GM21526 (cell line): ENCODE results near the gene KATNBL1.
"Not testable (repeated sequence)": the region's sequence is repeated elsewhere in the genome, so short reads cannot be mapped to it uniquely, and the experiment has no call there.

Source experiments
- ATAC-seq: cut with Tn5 transposase; IDR thresholded peaks from one replicate; pipeline ENCODE4 v1.9.1; 2021; ENCODE audit warnings: moderate library complexity; ENCODE audit not compliant: unreplicated experiment, low FRiP score

Gene KATNBL1

DNA sequence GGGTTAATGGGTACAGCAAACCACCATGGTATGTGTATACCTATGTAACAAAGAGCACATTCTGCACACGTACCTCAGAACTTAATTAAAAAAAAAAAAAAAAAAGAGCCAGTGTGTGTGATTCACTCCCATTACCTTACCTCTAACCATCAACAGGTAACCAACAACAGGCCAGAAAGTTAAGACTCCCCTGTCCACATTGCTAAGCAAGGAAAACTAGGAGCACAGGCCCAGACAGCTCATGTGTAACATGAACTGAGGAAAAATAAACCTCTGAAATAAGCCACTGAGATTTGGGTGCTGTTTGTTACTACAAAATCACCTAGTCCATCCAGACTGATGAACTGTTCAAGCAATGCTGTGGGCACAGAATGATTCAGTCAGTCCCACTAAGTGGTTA lies 6.0 kb downstream of the KATNBL1 start:
- no peak for ATAC-seq

DNA sequence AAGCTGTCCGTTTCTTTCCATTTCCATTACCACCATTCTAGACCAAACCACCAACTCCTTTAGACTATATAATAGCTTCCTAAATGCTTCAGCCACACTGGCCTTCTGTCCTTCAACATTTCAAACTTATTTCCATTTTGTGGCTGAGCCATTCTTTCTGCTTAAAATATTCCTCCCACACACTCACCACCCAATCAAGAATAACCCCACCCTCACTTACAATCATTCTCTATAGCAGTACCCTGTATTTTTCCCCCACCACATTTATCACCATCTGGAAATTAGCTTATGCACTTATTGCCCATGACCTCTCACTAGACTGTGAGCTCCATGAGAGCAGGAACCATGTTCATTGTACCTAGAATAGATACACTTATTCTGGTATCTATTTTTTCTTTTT lies 6.6 kb downstream of the KATNBL1 start:
- no peak for ATAC-seq

DNA sequence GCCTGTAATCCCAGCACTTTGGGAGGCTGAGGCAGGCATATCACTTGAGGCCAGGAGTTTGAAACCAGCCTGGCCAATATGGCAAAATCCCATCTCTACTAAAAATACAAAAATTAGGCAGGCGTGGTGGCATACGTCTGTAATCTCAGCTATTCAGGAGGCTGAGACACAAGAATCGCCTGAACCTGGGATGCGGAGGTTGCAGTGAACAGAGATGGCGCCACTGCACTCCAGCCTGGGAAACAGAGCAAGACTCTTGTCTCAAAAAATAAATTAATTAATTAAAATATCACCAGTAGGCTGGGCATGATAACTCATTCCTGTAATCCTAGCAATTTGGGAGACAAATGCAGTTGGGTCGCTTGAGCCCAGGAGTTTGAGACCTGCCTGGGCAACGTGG lies 16.6 kb downstream of the KATNBL1 start:
- not testable (repeated sequence) for ATAC-seq

DNA sequence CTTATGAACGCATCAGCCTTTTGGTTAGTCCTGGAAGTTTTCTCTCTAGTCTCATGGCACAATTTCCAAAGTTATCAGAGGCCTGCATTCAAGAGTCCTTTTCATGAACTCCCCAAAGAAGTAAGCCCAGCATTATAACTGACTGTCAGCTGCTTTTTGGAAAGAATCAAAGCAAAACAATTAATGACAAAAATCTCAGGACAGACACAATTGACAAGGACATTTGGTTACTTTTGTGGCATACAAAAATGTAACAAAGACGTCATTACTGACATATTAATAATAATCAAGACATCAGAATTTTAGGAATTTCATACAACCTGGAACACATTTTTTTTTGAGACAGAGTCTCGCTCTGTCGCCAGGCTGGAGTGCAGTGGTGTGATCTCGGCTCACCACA lies 21.2 kb downstream of the KATNBL1 start:
- no peak for ATAC-seq

DNA sequence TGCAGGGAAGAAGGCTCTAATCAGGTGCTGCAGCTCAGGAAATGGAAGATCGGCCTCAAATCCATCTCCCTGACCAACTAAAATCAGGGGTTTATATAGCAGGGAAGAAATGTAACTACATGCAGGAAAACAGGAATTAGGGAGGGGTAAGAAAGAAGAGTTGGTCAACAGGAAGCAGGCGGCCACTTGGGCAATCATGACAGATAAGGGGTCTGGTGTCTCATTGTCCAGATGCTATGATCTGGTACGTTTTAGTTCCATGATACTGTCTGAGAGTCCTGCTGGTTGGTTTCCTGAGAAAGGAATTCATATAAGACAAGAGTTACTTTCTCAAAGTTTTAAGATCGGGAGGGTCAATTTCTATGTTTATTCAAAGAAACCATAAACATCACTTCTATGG lies 24.2 kb downstream of the KATNBL1 start:
- ATAC-seq = no peak

DNA sequence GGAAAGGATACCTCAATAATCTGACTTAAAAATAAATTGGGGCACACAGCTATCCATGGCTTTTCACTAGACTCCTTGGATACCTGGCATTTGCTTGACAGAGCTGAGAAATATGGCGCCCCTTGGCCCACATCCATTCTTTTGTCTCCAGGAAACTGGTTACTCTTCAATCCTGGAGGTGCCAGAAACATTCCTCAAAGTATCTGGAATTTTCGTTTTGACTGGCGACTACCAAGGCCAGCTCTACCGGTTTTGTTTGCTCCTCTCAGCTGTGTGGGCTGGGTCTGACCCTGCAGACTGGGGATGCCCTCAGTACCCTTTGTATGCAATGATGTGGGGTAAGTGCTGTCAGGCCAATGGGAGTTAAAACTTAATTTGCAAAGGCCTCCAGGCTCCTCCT lies 27.0 kb downstream of the KATNBL1 start:
- no peak for ATAC-seq

DNA sequence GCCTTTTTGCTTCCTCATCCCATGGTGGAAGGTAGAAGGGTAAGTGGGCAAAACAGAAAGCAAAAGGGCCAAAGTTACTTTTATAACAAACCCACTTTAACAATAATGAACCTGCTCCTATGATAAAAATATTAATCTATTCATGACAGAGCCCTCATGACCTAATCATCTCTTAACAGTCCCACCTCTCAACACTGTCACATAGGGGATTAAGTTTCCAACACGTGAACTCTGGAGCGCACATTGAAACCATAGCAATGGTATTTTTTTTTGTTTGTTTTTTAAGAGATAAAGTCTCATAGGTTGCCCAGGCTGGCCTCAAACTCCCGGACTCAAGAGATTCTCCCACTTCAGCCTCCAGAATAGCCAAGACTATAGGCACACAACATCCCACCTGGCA lies 30.7 kb downstream of the KATNBL1 start:
- no peak for ATAC-seq

DNA sequence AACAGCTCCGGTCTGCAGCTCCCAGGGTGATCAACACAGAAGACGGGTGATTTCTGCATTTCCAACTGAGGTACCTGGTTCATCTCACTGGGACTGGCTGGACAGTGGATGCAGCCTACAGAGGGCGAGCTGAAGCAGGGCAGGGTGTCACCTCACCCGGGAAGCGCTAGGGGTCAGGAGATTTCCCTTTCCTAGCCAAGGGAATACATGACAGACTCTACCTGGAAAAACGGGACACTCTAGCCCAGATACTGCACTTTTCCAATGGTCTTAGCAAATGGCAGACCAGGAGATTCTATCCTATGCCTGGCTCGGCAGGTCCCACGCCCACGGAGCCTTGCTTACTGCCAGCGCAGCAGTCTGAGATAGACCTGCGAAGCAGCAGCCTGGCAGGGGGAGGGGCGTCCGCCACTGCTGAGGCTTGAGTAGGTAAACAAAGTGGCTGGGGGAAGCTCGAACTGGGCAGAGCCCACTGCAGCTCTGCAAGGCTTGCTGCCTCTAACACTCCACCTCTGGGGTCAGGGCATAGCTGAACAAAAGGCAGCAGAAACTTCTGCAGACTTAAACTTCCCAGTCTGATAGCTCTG lies 43.8 kb downstream of the KATNBL1 start:
- not testable (repeated sequence) for ATAC-seq

DNA sequence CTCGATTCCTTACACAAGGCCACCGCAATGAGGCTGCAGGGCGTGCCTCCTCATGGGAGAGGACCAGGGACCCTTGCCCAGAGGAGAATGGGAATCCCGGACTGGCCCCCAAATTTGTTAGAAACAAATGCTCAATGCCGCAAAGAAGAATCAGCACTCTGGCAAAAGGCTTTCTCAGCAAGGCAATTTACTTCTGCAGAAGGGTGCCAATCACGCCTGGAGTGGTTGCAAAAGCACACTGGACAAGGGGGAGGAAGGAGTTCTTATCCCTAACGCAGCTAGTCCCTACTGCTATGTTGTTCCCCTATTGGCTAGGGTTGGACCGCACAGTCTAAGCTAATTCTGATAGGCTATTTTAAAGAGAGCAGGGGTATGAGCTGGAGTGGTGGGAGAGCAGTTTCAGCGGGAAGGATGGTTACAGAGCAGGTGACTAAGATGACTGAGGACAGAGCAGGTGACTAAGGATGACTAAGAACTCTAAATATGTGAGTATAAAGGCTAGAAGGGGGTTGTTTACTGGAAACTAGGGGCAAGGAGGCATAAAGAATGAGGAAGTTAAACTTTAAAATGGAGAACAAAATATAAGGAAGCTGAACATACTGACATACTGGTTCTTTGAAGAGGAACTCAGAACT lies 48.5 kb downstream of the KATNBL1 start:
- no peak for ATAC-seq

DNA sequence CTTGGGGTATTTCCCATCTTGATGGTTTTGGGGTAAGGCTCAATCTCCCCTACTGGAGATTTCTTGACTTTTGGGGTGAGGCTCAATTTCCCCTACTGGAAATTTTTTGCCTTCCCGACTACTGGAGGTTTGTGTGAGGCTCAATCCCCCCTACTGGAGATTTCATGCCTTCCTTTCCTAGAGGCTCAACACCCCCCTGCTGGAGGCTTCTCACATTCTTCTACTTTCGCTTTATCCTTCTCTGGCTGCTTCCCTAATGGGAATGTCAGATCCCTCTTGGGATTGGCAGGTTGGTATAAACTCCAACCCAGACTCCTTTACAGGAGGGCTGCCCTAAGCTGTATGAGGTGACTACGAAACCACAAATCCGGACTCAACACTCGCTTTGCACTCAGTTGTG lies 49.2 kb downstream of the KATNBL1 start:
- ATAC-seq = no peak

DNA sequence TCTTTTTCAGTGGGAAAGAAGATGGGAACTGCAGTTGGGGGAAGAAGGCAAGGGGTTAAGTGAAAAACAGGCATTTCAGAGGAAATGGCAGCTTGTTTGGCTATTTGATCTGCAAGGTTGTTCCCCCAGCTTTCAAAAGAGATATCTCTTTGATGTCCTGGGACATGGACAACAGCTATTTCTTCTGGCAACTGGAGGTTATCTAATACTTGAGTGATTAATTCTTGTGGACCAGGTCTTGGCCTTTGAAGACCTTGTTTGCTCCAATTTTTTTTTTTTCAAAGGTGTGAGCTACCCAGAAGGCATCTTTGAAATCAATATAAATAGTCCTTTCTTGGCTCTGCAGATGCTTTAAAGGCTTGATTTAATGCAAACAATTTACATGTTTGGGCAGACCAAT lies 51.5 kb downstream of the KATNBL1 start:
- ATAC-seq = no peak

DNA sequence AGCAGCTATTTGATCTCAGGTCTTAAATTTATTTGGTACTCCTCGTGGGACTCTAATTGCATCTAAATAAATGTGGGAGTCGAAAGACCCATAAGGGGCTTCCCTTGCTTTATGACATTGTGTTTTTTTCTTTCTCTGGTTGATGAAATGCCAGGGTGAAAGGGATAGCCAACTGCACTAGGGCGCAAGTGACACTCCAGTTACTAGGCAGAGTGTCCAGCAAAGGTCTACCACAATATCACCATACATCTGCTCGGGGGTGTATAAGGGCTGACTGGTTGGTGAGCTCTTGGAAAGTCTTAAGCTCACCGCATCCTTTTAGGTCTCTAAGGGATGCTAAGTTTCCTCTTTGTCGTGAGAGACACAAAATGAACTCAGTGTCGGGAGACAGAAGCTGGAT lies 54.0 kb downstream of the KATNBL1 start:
- no peak for ATAC-seq

DNA sequence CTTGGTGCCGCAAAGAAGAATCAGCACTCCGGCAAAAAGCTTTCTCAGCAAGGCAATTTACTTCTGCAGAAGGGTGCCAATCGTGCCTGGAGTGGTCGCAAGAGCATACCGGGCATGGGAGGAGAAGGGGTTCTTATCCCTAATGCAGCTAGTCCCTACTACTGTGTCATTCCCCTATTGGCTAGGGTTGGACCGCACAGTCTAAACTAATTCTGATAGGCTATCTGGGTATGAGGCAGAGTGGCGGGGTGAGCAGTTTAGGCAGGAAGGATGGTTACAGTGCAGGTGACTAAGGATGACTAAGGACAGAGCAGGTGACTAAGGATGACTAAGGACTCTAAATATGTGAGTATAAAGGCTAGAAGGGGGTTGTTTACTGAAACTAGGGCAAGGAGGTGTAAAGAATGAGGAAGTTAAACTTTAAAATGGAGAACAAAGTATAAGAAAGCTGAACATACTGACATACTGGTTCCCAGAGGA lies 55.1 kb downstream of the KATNBL1 start:
- ATAC-seq = no peak

DNA sequence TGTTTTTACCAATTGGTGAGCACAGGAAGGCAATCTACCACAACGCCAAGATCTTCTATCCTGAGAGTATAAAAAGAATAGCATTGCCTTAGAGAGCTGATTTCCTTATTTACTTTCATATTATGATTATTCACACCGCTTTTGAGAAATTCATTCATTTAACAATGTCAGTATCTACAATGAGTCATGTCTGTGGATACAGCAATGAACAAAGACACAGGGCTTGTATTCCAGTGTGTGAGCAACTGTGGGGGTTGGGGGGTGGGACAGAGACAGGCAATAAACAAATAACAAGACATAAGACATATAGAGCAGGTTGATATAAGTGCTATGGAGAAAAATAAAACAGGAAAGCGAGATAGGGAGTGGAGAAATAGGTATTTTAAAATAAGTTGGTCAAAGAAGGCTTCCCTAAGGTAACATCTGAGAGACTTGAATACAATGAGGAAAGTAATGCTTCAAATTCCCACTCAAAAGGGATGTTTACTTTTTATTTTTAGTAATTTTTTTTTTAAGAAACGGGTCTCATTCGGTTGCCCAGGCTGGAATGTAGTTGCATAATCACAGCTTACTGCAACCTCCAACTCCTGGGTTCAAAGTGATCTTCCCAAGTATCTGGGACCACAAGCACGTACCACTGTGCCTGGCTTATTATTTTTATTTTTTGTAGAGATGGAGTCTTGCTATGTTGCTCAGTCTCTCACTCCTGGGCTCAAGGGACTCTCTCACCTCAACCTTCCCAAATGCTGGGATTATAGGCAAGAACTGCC lies 62.3 kb downstream of the KATNBL1 start:
- no peak for ATAC-seq

DNA sequence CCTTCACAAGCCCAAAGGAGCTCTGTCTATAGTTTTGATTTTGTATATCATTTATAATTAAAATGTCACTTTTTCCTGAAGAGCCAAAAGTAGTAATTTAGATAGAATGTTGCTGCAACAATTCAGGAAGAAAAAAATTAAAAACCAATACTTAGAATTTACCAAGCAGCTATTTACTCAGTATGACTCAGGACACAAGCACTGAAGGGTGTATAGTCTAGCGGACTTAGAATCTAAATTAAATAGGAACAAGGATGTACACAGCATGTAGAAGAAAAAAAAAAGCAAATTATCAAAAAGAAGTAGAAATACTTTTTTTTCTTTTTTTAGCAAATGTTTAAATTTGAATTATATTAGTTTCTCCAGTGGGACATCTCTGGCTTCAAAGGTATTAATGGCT lies 76.4 kb downstream of the KATNBL1 start:
- ATAC-seq = no peak

DNA sequence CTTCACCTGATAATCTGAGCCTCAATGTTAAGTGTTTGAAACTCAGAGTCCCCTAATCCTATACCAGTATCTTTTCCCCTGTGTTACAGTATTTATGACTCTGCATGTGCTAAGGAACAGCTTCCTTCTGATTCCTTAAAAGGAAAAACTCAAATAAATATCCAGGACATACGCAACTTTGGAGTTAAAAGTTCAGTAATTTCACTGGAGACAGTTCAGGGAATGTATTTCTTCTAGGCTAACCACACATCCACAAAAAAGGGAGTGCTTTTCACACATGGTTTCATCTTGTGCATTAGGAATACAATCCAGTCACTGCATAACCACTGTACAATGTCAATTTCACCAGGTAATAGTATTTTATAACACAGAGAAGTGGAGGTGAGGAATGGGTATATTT lies 77.0 kb downstream of the KATNBL1 start:
- no peak for ATAC-seq

DNA sequence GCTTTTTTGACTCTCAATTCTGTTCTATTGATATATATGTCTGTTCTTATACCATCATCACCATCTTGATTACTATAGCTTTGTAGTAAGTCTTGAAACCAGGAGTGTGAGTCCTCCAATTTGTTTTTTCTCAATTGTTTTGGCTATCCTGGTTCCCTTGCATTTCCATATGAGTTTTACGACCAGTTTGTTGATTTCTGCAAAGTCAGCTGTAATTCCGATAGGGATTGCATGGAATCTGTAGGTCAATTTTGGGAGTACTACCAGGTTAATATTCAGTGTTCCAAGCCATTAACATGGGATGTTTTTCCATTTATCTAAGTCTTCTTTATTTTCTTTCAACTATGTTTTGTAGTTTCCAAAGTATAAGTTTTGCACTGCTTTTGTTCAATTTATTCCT lies 81.0 kb downstream of the KATNBL1 start:
- no peak for ATAC-seq

DNA sequence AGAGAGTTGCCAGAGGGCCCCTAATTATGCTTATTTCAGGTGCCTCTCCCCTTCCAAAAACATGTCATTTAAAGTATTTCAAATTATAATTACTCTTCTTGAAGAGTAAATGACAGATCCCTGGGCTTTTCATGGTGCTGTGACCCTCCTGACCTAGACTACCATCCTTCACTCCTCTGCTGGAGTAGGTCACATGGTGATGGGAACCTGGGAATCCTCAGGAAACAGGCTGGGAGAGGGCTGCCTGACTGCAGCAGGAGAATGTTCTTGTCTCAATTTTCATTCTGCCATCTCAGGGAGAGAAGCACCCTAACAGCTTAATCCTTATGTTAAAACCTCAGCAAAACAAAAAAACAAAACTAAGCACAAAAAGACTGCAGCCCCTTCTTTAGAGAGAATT lies 83.4 kb downstream of the KATNBL1 start:
- ATAC-seq = no peak

DNA sequence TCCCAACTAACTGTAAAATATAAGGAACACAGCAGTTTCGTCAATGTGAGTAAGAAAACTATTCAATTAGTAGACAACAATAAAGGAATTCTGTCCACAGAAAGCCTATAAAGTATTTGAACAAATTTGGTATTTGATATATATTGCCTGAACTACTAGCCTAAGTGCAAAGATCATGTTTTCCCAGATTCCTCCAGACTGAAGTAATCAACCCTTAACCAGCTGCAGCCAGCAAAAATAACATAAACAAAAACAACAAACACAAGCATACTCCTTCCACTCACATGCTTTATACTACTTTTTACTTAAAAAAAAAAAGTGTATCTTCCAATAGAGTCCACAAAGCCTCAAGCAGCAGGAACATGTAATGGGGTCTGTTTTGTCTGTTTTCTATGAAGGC lies 84.0 kb downstream of the KATNBL1 start:
- ATAC-seq = no peak

DNA sequence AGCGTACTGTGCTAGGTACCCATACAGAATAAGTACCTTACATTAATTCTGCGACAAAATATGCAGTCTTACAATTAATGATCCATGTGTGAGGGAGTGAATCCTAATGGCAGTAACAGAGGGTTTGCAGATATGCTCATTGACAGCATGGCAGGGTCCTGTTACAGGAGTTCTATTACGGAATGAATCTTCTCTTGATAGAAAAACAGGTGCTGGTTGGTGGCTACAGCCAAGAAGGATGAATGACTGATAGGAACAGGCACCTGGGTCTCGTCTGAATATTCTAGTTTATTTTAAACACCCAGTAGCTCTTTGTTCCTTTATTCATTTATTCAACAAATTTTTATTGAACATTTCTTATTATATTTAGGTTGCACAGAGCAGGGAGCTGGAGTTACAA lies 85.2 kb downstream of the KATNBL1 start:
- ATAC-seq = no peak

DNA sequence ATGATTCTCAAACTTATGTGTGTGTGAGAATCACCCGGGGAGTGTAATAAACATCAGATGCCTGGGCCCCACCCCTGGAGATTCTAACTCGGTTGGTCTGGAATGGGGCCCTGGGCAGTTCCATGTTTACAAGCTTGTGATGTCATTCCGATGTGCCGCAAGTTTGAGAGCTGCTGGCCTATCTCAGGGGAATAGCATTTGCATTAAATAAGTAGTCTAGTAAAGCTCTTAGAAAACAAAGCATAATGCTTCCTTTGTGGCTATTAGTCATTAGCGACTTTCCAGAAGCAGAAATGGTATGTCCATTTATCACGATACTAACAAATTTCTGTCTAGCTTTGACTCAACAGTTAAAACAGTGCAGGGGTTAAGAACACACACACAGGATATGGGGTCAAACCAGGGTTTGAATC lies 87.1 kb downstream of the KATNBL1 start:
- ATAC-seq = no peak

DNA sequence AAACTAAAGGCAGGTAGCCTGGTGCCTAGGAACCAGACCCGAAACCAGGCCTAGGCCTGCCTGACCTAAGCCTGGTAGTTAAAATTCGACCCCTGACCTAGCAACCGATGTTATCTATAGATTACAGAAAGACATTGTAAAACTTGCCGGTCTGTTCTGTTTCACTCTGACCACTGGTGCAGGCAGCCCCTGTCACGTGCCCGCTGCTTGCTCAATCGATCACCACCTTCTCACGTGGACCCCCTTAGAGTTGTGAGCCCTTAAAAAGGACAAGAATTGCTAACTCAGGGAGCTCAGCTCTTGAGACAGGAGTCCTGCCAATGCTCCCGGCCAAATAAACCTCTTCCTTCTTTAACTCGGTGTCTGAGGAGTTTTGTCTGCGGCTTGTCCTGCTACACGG lies 88.1 kb downstream of the KATNBL1 start:
- not testable (repeated sequence) for ATAC-seq
